Thyroid gland (tissue), 4 donors: ENCODE data around the gene CLN6. TPM values are rescaled to one million over a fixed set of nuclear protein-coding genes. Genes with fewer than 3 reads are reported as not detected.

ENCODE experiments used
- DNase-seq, 2 donors: peaks; one replicate each; pipeline ENCODE4 v3.0.0-alpha.2; 2019
- H3K27ac ChIP-seq, 3 donors: fragments of 200-600 bp; sonication (generic); 1 replicate in 2 of 3; 2 replicates in 1 of 3; pipeline ENCODE4 v1.5.1; 2016 to 2019; ENCODE audit warnings: mild to moderate bottlenecking in 1 of 3, moderate library complexity in 1 of 3
- H3K27me3 ChIP-seq: fragments of 200-600 bp; sonication (generic); one replicate; pipeline ENCODE4 v1.5.1; 2019
- H3K36me3 ChIP-seq, 2 donors: fragments of 200-600 bp; sonication (generic); one replicate each; pipeline ENCODE4 v1.5.1; 2016 to 2019
- H3K4me1 ChIP-seq, 2 donors: fragments of 200-600 bp; sonication (generic); one replicate each; pipeline ENCODE4 v1.5.1; 2017 to 2019
- H3K4me3 ChIP-seq, 3 donors: fragments of 200-600 bp; sonication (generic); replicated peaks in 1 of 3; 1 replicate in 2 of 3; 2 replicates in 1 of 3; pipeline ENCODE4 v1.5.1; 2016; ENCODE audit warnings: mild to moderate bottlenecking in 1 of 3
- H3K9me3 ChIP-seq: fragments of 200-600 bp; sonication (generic); one replicate; pipeline ENCODE4 v1.5.1; 2017
- POLR2A ChIP-seq, 2 donors: fragments of 450-650 bp; IDR thresholded peaks; one replicate each; pipeline ENCODE4 v1.6.1; 2017; ENCODE audit warnings: antibody characterized with exemption in 2 of 2, mild to moderate bottlenecking in 2 of 2, moderate library complexity in 1 of 2
- WGBS, 2 donors: methylation state at CpG; one replicate each; pipeline ENCODE4 v1.1.5; 2017; 5-methylcytosine and 5-hydroxymethylcytosine counted together
- intact Hi-C: fragments of 100-400 bp; cut with DNase I; formaldehyde crosslinking; loops from one replicate; pipeline ENCODE4 v1.15.1; 2023
- total RNA-seq, 4 donors: library from RNA; depleted of rRNA; stranded (reverse); fragments of >200 nt; gene quantifications; one replicate each; pipeline ENCODE4 v1.2.3, GENCODE V29; 2016
- TF ChIP-seq, protein P1 (sequence below), 6 experiments: fragments of 200-600 bp in 3 of 6; fragments of 450-650 bp in 3 of 6; sonication (generic) in 3 of 6; IDR thresholded peaks; one replicate each; pipeline ENCODE4 v1.5.1; 2016 to 2019; ENCODE audit warnings: antibody characterized with exemption in 6 of 6, mild to moderate bottlenecking in 2 of 6, inconsistent platforms in 1 of 6, moderate library complexity in 1 of 6

Gene CLN6
- total RNA-seq, 4 donors from 2014 or later = 24.8 to 34.3 (median 32.4) TPM

DNA sequence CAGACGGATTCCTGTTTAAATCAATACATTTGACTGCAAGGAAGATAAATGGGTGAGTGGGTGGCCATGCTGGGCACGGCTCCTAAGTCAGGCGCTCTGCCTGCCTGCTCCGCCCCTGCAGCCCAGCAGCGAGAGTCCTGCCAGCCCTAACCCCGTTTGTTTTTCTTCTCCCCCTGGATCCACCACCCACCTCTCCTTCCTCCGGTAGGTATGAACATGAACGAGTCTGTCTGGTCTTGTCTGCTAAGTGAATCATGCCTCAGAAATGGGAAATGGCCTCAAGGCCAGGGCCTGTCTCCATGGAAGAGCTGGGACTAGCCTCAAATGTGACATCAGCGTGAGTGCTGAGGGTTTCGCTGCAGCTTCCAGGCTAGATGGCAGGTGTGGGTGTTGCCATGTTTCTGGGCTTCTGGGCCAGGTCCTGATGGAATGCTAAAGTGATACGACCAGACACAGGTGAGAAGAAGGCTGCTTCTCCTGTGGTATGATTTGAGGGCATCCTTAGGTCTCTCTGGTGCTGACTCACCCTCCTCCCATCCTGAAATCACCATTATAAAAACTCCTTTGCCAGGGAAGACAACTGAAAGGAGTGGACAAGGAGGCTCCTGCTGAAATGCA lies 42.4 kb upstream of the CLN6 start:
- Histone ChIP-seq H3K36me3 (no peaks in the 10 kb centered on the region), H3K4me1 (peaks cover 0 to 13% of the 10 kb centered on the region in 2 donors), H3K4me3 (no peak overlapping the region), H3K27ac (no peak overlapping the region), H3K9me3 (no peaks in the 10 kb centered on the region), H3K27me3 (no peaks in the 10 kb centered on the region)
- 35 to 38% methylated on average over 10 to 11 of the region's 11 CpGs for WGBS, 2 donors
- peak in 1 of 2 donors; percentile 9 for DNase-seq
- TF ChIP-seq POLR2A (IDR thresholded peaks at IDR 0.05) = no peak
- TF ChIP-seq, protein P1, sequence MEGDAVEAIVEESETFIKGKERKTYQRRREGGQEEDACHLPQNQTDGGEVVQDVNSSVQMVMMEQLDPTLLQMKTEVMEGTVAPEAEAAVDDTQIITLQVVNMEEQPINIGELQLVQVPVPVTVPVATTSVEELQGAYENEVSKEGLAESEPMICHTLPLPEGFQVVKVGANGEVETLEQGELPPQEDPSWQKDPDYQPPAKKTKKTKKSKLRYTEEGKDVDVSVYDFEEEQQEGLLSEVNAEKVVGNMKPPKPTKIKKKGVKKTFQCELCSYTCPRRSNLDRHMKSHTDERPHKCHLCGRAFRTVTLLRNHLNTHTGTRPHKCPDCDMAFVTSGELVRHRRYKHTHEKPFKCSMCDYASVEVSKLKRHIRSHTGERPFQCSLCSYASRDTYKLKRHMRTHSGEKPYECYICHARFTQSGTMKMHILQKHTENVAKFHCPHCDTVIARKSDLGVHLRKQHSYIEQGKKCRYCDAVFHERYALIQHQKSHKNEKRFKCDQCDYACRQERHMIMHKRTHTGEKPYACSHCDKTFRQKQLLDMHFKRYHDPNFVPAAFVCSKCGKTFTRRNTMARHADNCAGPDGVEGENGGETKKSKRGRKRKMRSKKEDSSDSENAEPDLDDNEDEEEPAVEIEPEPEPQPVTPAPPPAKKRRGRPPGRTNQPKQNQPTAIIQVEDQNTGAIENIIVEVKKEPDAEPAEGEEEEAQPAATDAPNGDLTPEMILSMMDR (IDR thresholded peaks at IDR 0.05) = no peak
- intact Hi-C loops = no loop called here

DNA sequence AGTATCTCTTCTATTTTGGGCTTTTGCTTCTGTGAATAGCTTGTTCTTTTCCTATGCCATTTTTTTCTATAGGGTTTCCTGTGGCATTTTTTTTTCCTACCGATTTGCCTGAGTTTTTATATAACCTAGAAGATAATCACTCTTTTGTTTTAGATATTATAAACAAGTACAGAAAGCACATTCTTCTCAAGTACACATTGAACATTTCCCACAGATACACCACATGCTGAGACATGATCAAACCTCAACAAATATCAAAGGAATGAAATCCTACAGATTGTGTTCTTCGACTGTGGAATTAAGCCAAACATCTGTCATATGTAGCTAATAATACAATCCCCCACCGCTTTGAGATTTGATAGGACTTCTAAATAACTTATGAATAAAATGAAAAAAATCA lies 38.9 kb upstream of the CLN6 start:
- no peaks in the 10 kb centered on the region for H3K9me3 ChIP-seq
- intact Hi-C loops = no loop called here
- 59 to 61% methylated on average over 3 of the region's 3 CpGs for WGBS, 2 donors
- peaks cover 0 to 6% of the 10 kb centered on the region in 2 donors for H3K4me1 ChIP-seq
- H3K36me3 ChIP-seq = no peaks in the 10 kb centered on the region
- no peaks in the 10 kb centered on the region for H3K27me3 ChIP-seq
- TF ChIP-seq, protein P1 (IDR thresholded peaks at IDR 0.05) = no peak
- TF ChIP-seq POLR2A (IDR thresholded peaks at IDR 0.05) = no peak
- no peak for DNase-seq
- no peak overlapping the region for H3K27ac ChIP-seq
- no peak overlapping the region for H3K4me3 ChIP-seq

DNA sequence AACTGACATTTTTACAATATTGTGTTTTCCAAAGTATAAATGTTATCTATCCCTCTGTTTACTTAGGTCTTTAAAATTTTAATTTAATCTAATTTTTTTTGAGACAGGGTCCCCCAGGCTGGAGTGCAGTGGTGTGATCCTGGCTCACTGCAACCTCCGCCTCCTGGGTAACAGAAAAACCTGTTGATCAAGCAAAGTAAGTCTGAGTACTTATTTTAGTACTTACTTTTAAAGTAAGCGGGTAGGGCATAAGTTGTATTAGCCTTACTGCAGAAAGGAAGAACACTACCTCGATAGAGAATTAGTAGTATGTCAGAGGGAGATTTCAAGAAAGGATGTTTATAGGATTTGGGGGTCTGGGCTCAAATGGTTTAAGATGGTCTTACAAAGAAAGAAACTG lies 36.1 kb upstream of the CLN6 start:
- TF ChIP-seq, protein P1 (IDR thresholded peaks at IDR 0.05) = no peak
- no peak for TF ChIP-seq POLR2A (IDR thresholded peaks at IDR 0.05)
- H3K27ac ChIP-seq = no peak overlapping the region
- no peaks in the 10 kb centered on the region for H3K36me3 ChIP-seq
- no peaks in the 10 kb centered on the region for H3K27me3 ChIP-seq
- H3K4me3 ChIP-seq = no peak overlapping the region
- no peaks in the 10 kb centered on the region for H3K9me3 ChIP-seq
- DNase-seq = no peak
- intact Hi-C loops = no loop called here
- 73 to 77% methylated on average over 3 of the region's 3 CpGs for WGBS, 2 donors
- no peaks in the 10 kb centered on the region for H3K4me1 ChIP-seq

DNA sequence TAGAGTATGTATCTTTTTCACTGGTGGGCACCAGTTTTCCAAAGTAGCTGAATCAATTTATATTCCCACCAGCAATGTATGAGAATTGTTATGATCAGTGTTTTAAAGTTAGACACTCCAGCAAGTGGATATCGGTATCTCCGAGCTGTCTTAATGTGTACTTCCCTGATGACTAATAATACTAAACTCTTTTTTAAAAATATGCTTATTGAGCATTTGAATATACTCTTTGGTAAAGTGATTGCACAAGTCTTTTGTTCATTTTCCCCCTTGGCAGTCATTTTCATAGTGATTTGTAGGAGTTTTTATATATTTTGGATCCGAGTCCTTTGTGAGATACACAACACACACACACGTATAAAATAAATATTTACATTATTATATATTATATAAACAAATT lies 35.6 kb upstream of the CLN6 start:
- DNase-seq = no peak
- H3K36me3 ChIP-seq = no peaks in the 10 kb centered on the region
- no peaks in the 10 kb centered on the region for H3K9me3 ChIP-seq
- H3K4me3 ChIP-seq = no peak overlapping the region
- no peak overlapping the region for H3K27ac ChIP-seq
- no peaks in the 10 kb centered on the region for H3K27me3 ChIP-seq
- 89 to 91% methylated on average over 4 of the region's 4 CpGs for WGBS, 2 donors
- no peaks in the 10 kb centered on the region for H3K4me1 ChIP-seq
- TF ChIP-seq, protein P1 (IDR thresholded peaks at IDR 0.05) = no peak
- TF ChIP-seq POLR2A (IDR thresholded peaks at IDR 0.05) = no peak
- intact Hi-C loops = no loop called here

DNA sequence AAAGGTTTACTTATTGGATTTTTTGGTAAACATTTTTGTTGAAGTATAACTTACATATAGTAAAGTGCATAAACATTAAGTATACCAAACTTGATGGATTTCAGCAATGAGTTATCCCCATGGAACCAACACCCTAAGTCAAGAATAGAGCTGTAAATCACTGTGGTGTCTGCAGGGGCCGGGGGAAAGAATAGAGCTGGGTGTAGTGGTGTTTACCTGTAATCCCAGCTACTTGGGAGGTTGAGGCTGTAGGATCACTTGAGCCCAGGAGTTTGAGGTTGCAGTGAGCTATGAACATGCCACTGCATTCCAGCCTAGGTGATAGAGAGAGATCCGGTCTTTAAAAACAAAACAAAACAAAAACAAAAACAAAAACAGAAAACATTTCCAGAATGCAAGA lies 34.8 kb upstream of the CLN6 start:
- no peaks in the 10 kb centered on the region for H3K36me3 ChIP-seq
- H3K4me3 ChIP-seq = no peak overlapping the region
- no peaks in the 10 kb centered on the region for H3K4me1 ChIP-seq
- H3K9me3 ChIP-seq = no peaks in the 10 kb centered on the region
- DNase-seq = no peak
- TF ChIP-seq, protein P1 (IDR thresholded peaks at IDR 0.05) = no peak
- TF ChIP-seq POLR2A (IDR thresholded peaks at IDR 0.05) = no peak
- H3K27me3 ChIP-seq = no peaks in the 10 kb centered on the region
- intact Hi-C loops = no loop called here
- WGBS, 2 donors = 32 to 53% methylated on average over 2 of the region's 2 CpGs
- no peak overlapping the region for H3K27ac ChIP-seq
